OCI-LY3 (cell line): ENCODE results near the gene NUDT6.

Source experiments
- CTCF ChIP-seq: fragments of 200-600, 300-600 bp; sonication (generic); IDR thresholded peaks from 2 replicates; pipeline ENCODE4 v1.5.1; 2014; ENCODE audit warnings: antibody characterized with exemption, low read length, low read depth
- EZH2phosphoT487 ChIP-seq: fragments of 200-600 bp; shearing (Covaris generic); IDR thresholded peaks from 2 replicates; pipeline ENCODE4 v1.6.1; 2018; ENCODE audit warnings: antibody characterized with exemption, mixed run types, low read depth

GRCh38 chr4:122922877-122923511 is 597 bp upstream of the NUDT6 start:
- no peak for TF ChIP-seq CTCF
- no peak for TF ChIP-seq EZH2phosphoT487
